GM23248 (cell line): ENCODE results near the gene CARD10. TPM values are rescaled to one million over a fixed set of nuclear protein-coding genes. Genes with fewer than 3 reads are reported as not detected.
A peak's percentile ranks its signal among the peaks of the same experiment; 100 is the strongest.

Experiments
- DNase-seq: peaks from one replicate; pipeline ENCODE4 v3.0.0-alpha.2; 2015
- H2AFZ ChIP-seq: fragments of 200-600 bp; sonication (generic); 2 replicates; pipeline ENCODE4 v1.6.1; 2016; ENCODE audit warnings: antibody characterized with exemption
- H3F3A ChIP-seq: fragments of 200-600 bp; sonication (generic); 2 replicates; pipeline ENCODE4 v1.6.1; 2016; ENCODE audit warnings: mild to moderate bottlenecking, antibody characterized with exemption, mixed run types; ENCODE audit not compliant: insufficient read depth
- H3K27ac ChIP-seq: fragments of 200-600 bp; sonication (generic); 2 replicates; pipeline ENCODE4 v1.5.1; 2016; ENCODE audit warnings: mild to moderate bottlenecking
- H3K27me3 ChIP-seq: fragments of 200-600 bp; sonication (generic); replicated peaks from 2 replicates; pipeline ENCODE4 v1.6.1; 2016; ENCODE audit warnings: mild to moderate bottlenecking; ENCODE audit not compliant: insufficient read depth
- H3K36me3 ChIP-seq: fragments of 200-600 bp; sonication (generic); 2 replicates; pipeline ENCODE4 v1.6.1; 2016; ENCODE audit warnings: low read depth, mild to moderate bottlenecking
- H3K4me1 ChIP-seq: fragments of 200-600 bp; sonication (generic); 2 replicates; pipeline ENCODE4 v1.6.1; 2016; ENCODE audit warnings: mild to moderate bottlenecking; ENCODE audit not compliant: insufficient read depth
- H3K4me2 ChIP-seq: fragments of 200-600 bp; sonication (generic); one replicate; pipeline ENCODE4 v1.6.1; 2016; ENCODE audit warnings: mild to moderate bottlenecking; ENCODE audit not compliant: unreplicated experiment
- H3K4me3 ChIP-seq: fragments of 200-600 bp; sonication (generic); 2 replicates; pipeline ENCODE4 v1.5.1; 2016; ENCODE audit warnings: mild to moderate bottlenecking
- H3K79me2 ChIP-seq: fragments of 200-600 bp; sonication (generic); 2 replicates; pipeline ENCODE4 v1.6.1; 2016; ENCODE audit warnings: mild to moderate bottlenecking; ENCODE audit not compliant: insufficient read depth
- H3K9ac ChIP-seq: fragments of 200-600 bp; sonication (generic); 2 replicates; pipeline ENCODE4 v1.6.1; 2016; ENCODE audit warnings: mild to moderate bottlenecking
- H3K9me2 ChIP-seq: fragments of 200-600 bp; sonication (generic); 2 replicates; pipeline ENCODE4 v1.6.1; 2016; ENCODE audit warnings: mixed run types, mild to moderate bottlenecking, moderate library complexity; ENCODE audit not compliant: insufficient read depth
- H3K9me3 ChIP-seq: fragments of 200-600 bp; sonication (generic); one replicate; pipeline ENCODE4 v1.6.1; 2017; ENCODE audit warnings: low read depth
- H4K20me1 ChIP-seq: fragments of 200-600 bp; sonication (generic); 2 replicates; pipeline ENCODE4 v1.6.0; 2016; ENCODE audit not compliant: insufficient read depth
- EZH2 ChIP-seq: fragments of 200-600 bp; sonication (generic); IDR thresholded peaks from 2 replicates; pipeline ENCODE4 v1.6.1; 2018; ENCODE audit warnings: antibody characterized with exemption, mild to moderate bottlenecking; ENCODE audit not compliant: insufficient read depth, poor library complexity, severe bottlenecking
- EZH2phosphoT487 ChIP-seq: fragments of 200-600 bp; sonication (generic); IDR thresholded peaks from 2 replicates; pipeline ENCODE4 v1.6.1; 2018; ENCODE audit warnings: antibody characterized with exemption, moderate library complexity, mild to moderate bottlenecking, low read depth; ENCODE audit not compliant: insufficient read depth
- WGBS, 2 experiments: methylation state at CpG; one replicate each; pipeline ENCODE4 v1.1.6; 2015 to 2017; ENCODE audit warnings: low lambda C conversion rate in 2 of 2, low coverage in 1 of 2; ENCODE audit errors: missing lambda C conversion rate in 2 of 2; 5-methylcytosine and 5-hydroxymethylcytosine counted together
- in situ Hi-C: fragments of 300-500 bp; cut with MboI; formaldehyde crosslinking; loops from 2 replicates; pipeline ENCODE4 v1.15.0; 2020
- polyA plus RNA-seq: library from polyadenylated mRNA; unstranded; fragments of >200 nt; fragmentation: Nextera tagmentation; extraction: Ambion mirVana; gene quantifications from 2 replicates; pipeline ENCODE4 v1.2.1, GENCODE V29; 2016
- total RNA-seq: library from RNA; depleted of rRNA; stranded (reverse); fragments of >200 nt; shearing (Covaris generic); gene quantifications from 2 replicates; pipeline ENCODE4 v1.2.3, GENCODE V29; 2014

The CARD10 gene
- total and polyA plus RNA-seq, 2 experiments from 2014 or later: 2.8 to 4.4 TPM

DNA sequence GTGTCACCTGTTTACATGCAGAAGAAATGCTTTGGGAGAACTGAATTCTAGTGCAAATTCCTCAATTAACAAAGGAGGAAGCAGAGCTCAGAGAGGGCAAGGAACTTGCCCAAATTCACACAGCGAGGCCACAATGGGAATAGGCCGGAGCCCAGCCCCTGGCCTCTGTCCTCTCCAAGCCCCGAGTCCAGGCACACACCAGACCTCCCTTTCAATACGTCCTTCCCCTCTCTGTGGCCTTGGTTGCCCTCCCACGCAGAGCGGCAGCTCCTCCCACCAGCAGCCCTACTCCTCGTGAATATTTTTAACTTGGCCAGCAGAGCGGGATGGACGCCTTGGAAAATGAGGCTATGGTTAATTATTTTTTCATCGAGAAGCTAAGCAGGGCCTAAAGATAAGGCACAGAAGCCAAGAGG, 1.6 kb upstream of the CARD10 start:
- TF ChIP-seq EZH2 (no peak), EZH2phosphoT487 (no peak)
- Histone ChIP-seq H3K4me1 (peaks cover 13% of the 10 kb centered on the region), H3K27me3 (no peaks in the 10 kb centered on the region), H3K9me2 (no peaks in the 10 kb centered on the region), H3K4me3 (no peak overlapping the region), H3K79me2 (no peaks in the 10 kb centered on the region), H3K9ac (no peak overlapping the region), H3K4me2 (no peak overlapping the region), H2AFZ (no peak overlapping the region), H3K9me3 (no peaks in the 10 kb centered on the region), H4K20me1 (no peaks in the 10 kb centered on the region), H3K27ac (no peak overlapping the region), H3F3A (peaks cover 6% of the 10 kb centered on the region; the same call in 1 of the 2 replicates), H3K36me3 (no peaks in the 10 kb centered on the region)
- WGBS, 2 experiments: 79 to 83% methylated on average over 10 of the region's 10 CpGs
- in situ Hi-C loops: no loop called here
- DNase-seq: no peak

DNA sequence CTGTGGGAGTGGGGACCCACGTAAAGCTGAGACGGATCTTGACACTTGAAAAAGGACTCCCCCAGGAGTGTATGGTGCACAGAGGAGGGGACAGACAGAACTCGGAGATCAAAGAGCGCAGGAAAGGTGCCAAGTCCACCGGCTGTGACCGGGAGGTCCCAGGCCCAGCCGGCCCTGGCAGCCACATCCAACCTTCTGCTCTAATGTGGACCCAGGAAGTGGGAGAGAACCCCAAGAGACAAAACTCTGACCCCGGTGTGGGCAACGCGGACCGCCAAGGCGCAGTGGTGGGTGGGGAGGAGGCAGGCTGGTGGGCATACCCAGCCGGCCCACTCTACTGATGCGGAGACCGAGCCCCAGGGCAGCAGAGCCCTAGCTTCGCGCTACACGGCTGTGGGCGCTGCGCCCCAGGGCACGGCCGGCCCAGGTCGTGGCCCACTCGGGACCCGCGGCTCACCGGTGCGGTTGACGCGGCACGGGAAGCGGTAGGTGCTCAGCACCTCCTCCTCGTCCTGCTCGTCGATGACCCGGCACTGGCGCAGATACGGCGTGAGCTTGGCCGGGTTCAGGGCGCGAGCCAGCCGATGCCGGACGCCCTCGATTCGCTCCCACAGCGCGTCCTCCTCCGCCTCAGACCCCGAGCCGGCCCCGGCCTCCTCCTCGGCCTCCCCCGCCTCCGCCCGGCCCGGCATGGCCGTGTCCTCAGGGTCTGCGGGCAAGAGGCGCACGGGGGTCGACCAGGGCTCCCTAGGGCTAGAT, 527 bp downstream of the CARD10 start:
- H2AFZ ChIP-seq: peak overlapping the region; percentile 72
- no peaks in the 10 kb centered on the region for H3K36me3 ChIP-seq
- H3K79me2 ChIP-seq: no peaks in the 10 kb centered on the region
- H3K9me3 ChIP-seq: no peaks in the 10 kb centered on the region
- H3K9ac ChIP-seq: peak overlapping the region; percentile 67
- no peaks in the 10 kb centered on the region for H4K20me1 ChIP-seq
- peak overlapping the region; percentile 77 for H3K4me3 ChIP-seq
- TF ChIP-seq EZH2 (no peak), EZH2phosphoT487 (no peak)
- no peak overlapping the region for H3K27ac ChIP-seq
- H3K9me2 ChIP-seq: no peaks in the 10 kb centered on the region
- H3K4me1 ChIP-seq: no peaks in the 10 kb centered on the region
- H3F3A ChIP-seq: no peaks in the 10 kb centered on the region
- in situ Hi-C loops: no loop called here
- no peaks in the 10 kb centered on the region for H3K27me3 ChIP-seq
- 12 to 21% methylated on average over 30 to 53 of the region's 63 CpGs for WGBS, 2 experiments
- peak overlapping the region; percentile 66 for H3K4me2 ChIP-seq
- DNase-seq: peak; percentile 43

DNA sequence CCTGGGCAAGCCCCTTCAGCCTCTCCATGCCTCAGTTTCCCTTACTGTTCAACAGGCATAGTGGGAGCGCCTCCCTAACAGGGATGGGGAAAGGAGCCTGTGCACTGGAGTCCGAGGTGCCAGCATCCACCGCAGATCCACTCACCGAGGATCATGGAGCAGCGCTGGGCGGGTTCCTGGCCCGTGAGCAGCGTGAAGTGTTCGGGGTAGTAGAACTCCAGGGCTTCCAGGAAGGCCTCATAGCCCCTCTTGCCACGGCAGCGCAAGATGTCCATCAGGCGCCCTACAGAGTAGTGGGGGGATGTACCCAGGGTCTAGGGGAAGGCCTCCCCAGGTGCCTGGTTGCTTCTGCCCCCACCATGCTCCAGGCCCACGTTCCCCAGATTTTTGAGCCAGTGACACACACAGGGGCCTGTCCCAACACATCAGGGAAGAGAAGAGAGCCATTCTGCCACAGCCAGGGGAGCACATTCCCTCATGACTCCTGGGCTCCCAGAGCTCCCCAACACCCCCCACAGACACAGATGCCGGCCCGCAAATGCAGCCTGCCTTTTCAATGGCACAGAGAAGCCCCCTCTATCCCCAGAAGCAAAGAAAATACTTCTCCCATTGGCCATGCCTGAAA, 1.3 kb downstream of the CARD10 start:
- H3K36me3 ChIP-seq: no peaks in the 10 kb centered on the region

DNA sequence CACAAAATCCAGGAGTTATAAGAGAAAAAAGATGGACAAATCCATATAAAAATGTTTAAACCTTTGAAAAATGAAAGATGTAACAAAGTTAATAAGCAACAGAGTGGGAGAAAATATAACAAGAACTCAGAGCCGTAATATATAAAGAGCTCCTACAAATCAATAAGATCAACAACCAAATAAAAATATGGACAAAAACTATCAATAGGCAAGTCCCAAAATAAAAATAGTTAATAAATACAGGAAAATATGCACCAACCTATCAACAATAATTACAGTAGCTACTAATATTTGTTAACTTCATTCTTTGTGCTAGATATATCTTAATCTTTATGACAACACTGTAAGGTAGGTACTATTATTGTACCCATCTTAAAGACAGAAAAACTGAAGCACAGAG, 2.8 kb downstream of the CARD10 start:
- H3K9me2 ChIP-seq: no peaks in the 10 kb centered on the region
- no peak overlapping the region for H3K27ac ChIP-seq
- H3F3A ChIP-seq: peaks cover 12% of the 10 kb centered on the region; the same call in 1 of the 2 replicates
- no peaks in the 10 kb centered on the region for H3K9me3 ChIP-seq
- H3K9ac ChIP-seq: no peak overlapping the region
- no peak overlapping the region for H3K4me2 ChIP-seq
- no peaks in the 10 kb centered on the region for H3K27me3 ChIP-seq
- TF ChIP-seq EZH2 (no peak), EZH2phosphoT487 (no peak)
- H3K4me3 ChIP-seq: no peak overlapping the region
- no peak overlapping the region for H2AFZ ChIP-seq
- H4K20me1 ChIP-seq: no peaks in the 10 kb centered on the region
- peaks cover 11% of the 10 kb centered on the region for H3K4me1 ChIP-seq
- WGBS, 2 experiments: 98 to 100% methylated on average over 1 of the region's 1 CpG
- H3K79me2 ChIP-seq: no peaks in the 10 kb centered on the region
- no peak for DNase-seq
- in situ Hi-C loops: no loop called here
- no peaks in the 10 kb centered on the region for H3K36me3 ChIP-seq

More for the DNA sequence above, 1.3 kb downstream of the CARD10 start:
- 0 out of 2 replicates have a peak, but pooled peaks cover under 1% of the 10 kb centered on the region for H3F3A ChIP-seq
- DNase-seq: no peak
- H3K9me2 ChIP-seq: no peaks in the 10 kb centered on the region
- no peaks in the 10 kb centered on the region for H3K9me3 ChIP-seq
- no peaks in the 10 kb centered on the region for H3K79me2 ChIP-seq
- no peaks in the 10 kb centered on the region for H4K20me1 ChIP-seq
- peak overlapping the region; percentile 77 for H3K4me3 ChIP-seq
- H3K27ac ChIP-seq: no peak overlapping the region
- H3K27me3 ChIP-seq: no peaks in the 10 kb centered on the region
- TF ChIP-seq EZH2 (no peak), EZH2phosphoT487 (no peak)
- 87 to 88% methylated on average over 12 to 14 of the region's 15 CpGs for WGBS, 2 experiments
- H3K9ac ChIP-seq: peak overlapping the region; percentile 67; the same call in 1 of the 2 replicates
- peaks cover under 1% of the 10 kb centered on the region; the same call in 1 of the 2 replicates for H3K4me1 ChIP-seq
- in situ Hi-C loops: no loop called here
- peak overlapping the region; percentile 66 for H3K4me2 ChIP-seq
- H2AFZ ChIP-seq: peak overlapping the region; percentile 72
